ENCODE data around the gene MMP14.
"Not testable (repeated sequence)": the region's sequence is repeated elsewhere in the genome, so short reads cannot be mapped to it uniquely, and the experiment has no call there.

MMP14 gene

GRCh38 chr14:22836301-22837113 is at the start of gene MMP14:
Gene MMP14 (plus strand): TSS chr14:22836585. CDS start chr14:22836818, 233 bp downstream.
- peak; percentile 90 for DNase-seq (ENCODE audit: low read depth)

- no peak for DNase-seq (ENCODE audit: low read depth)
These were observed 49.7 kb upstream of the MMP14 start for GRCh38 chr14:22786685-22787084.

GRCh38 chr14:22791301-22791700 is 45.1 kb upstream of the MMP14 start:
- peak; percentile 67 for DNase-seq (ENCODE audit: low read depth)

- no peak for DNase-seq (ENCODE audit: low read depth)
These were observed 44.2 kb upstream of the MMP14 start for GRCh38 chr14:22792158-22792557.

- DNase-seq (ENCODE audit: low read depth): not testable (repeated sequence)
These were observed 42.8 kb upstream of the MMP14 start for GRCh38 chr14:22793550-22793949.

- no peak for DNase-seq (ENCODE audit: low read depth)
These were observed 42.4 kb upstream of the MMP14 start for GRCh38 chr14:22793976-22794375.

- no peak for DNase-seq (ENCODE audit: low read depth)
These were observed 41.8 kb upstream of the MMP14 start for GRCh38 chr14:22794551-22794951.

GRCh38 chr14:22796087-22796707 is 40.2 kb upstream of the MMP14 start:
- DNase-seq (ENCODE audit: low read depth): no peak

GRCh38 chr14:22797017-22797917 is 39.1 kb upstream of the MMP14 start:
- no peak for DNase-seq (ENCODE audit: low read depth)

GRCh38 chr14:22798528-22798927 is 37.9 kb upstream of the MMP14 start:
- no peak for DNase-seq (ENCODE audit: low read depth)

GRCh38 chr14:22800346-22800745 is 36.0 kb upstream of the MMP14 start:
- DNase-seq (ENCODE audit: low read depth): no peak

GRCh38 chr14:22801716-22802115 is 34.7 kb upstream of the MMP14 start:
- no peak for DNase-seq (ENCODE audit: low read depth)

- peak; percentile 26 for DNase-seq (ENCODE audit: low read depth)
These were observed 33.3 kb upstream of the MMP14 start for GRCh38 chr14:22802860-22803686.

- DNase-seq (ENCODE audit: low read depth): no peak
These were observed 32.8 kb upstream of the MMP14 start for GRCh38 chr14:22803687-22803974.

GRCh38 chr14:22805235-22805634 is 31.1 kb upstream of the MMP14 start:
- DNase-seq (ENCODE audit: low read depth): not testable (repeated sequence)

GRCh38 chr14:22807432-22808087 is 28.8 kb upstream of the MMP14 start:
- no peak for DNase-seq (ENCODE audit: low read depth)

- no peak for DNase-seq (ENCODE audit: low read depth)
These were observed 27.8 kb upstream of the MMP14 start for GRCh38 chr14:22808388-22809209.

GRCh38 chr14:22811722-22812121 is 24.7 kb upstream of the MMP14 start:
- DNase-seq (ENCODE audit: low read depth): no peak

GRCh38 chr14:22812744-22813143 is 23.6 kb upstream of the MMP14 start:
- DNase-seq (ENCODE audit: low read depth): no peak

GRCh38 chr14:22813145-22813544 is 23.2 kb upstream of the MMP14 start:
- DNase-seq (ENCODE audit: low read depth): no peak
